ENCODE results near the gene FBXL13. TPM values are rescaled to one million over a fixed set of nuclear protein-coding genes. Genes with fewer than 3 reads are reported as not detected.

FBXL13 gene
- total RNA-seq, 2 experiments from 2014 or later, result 0.54 to 0.74 TPM

GRCh38 chr7:102935450-102936115 lies 139.0 kb downstream of the FBXL13 start:
- CTCF ChIA-PET, result no interaction called here
- intact Hi-C loops (cut with micrococcal nuclease), result no loop called here
- no peaks in the 10 kb centered on the region for H3K27me3 Mint-ChIP-seq (ENCODE audit: low read depth)
- H3K36me3 Mint-ChIP-seq (ENCODE audit: low read depth), result no peaks in the 10 kb centered on the region
- no peaks in the 10 kb centered on the region for H3K4me1 Mint-ChIP-seq (ENCODE audit: low read depth)
- no peak overlapping the region for H3K4me3 Mint-ChIP-seq
- DNase-seq, result no peak
- H3K27ac Mint-ChIP-seq, result no peak overlapping the region
- H3K9me3 Mint-ChIP-seq, result no peaks in the 10 kb centered on the region

DNA sequence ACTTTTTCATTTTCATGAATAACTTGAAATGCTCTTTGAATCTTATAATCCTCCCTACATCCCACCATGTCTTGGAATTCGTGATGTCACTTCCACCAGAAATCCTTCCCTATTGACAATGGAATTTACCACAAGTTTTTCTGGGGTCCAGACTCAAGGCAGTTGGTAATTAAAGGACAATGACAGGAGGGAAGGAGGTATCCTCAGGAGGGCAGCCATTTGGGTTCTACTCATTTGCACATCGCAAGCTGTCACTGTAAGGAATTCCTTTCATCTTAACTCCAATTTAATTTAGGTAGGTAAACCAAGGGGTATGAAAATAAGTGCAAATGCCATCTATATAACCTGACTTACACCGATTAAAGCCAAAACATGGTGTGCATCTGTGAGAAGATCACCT lies 139.9 kb downstream of the FBXL13 start:
- CTCF ChIA-PET, result no interaction called here
- DNase-seq, result no peak
- H3K9me3 Mint-ChIP-seq, result no peaks in the 10 kb centered on the region
- H3K4me1 Mint-ChIP-seq (ENCODE audit: low read depth), result no peaks in the 10 kb centered on the region
- no peak overlapping the region for H3K27ac Mint-ChIP-seq
- intact Hi-C loops (cut with micrococcal nuclease), result no loop called here
- H3K4me3 Mint-ChIP-seq, result no peak overlapping the region
- no peaks in the 10 kb centered on the region for H3K27me3 Mint-ChIP-seq (ENCODE audit: low read depth)
- H3K36me3 Mint-ChIP-seq (ENCODE audit: low read depth), result no peaks in the 10 kb centered on the region

- CTCF ChIA-PET, result no interaction called here
- no peak overlapping the region for H3K4me3 Mint-ChIP-seq
- no peak overlapping the region for H3K27ac Mint-ChIP-seq
- DNase-seq, result no peak
- H3K4me1 Mint-ChIP-seq (ENCODE audit: low read depth), result no peaks in the 10 kb centered on the region
- no peaks in the 10 kb centered on the region for H3K9me3 Mint-ChIP-seq
- H3K27me3 Mint-ChIP-seq (ENCODE audit: low read depth), result no peaks in the 10 kb centered on the region
- intact Hi-C loops (cut with micrococcal nuclease), result no loop called here
- H3K36me3 Mint-ChIP-seq (ENCODE audit: low read depth), result no peaks in the 10 kb centered on the region
Observed at GRCh38 chr7:102934239-102934638, 140.4 kb downstream of the FBXL13 start.

- H3K4me3 Mint-ChIP-seq, result no peak overlapping the region
- no peaks in the 10 kb centered on the region for H3K27me3 Mint-ChIP-seq (ENCODE audit: low read depth)
- H3K9me3 Mint-ChIP-seq, result no peaks in the 10 kb centered on the region
- DNase-seq, result no peak
- no peaks in the 10 kb centered on the region for H3K36me3 Mint-ChIP-seq (ENCODE audit: low read depth)
- intact Hi-C loops (cut with micrococcal nuclease), result no loop called here
- H3K4me1 Mint-ChIP-seq (ENCODE audit: low read depth), result no peaks in the 10 kb centered on the region
- no peak overlapping the region for H3K27ac Mint-ChIP-seq
- CTCF ChIA-PET, result no interaction called here
Observed at GRCh38 chr7:102933763-102934162, 140.8 kb downstream of the FBXL13 start.

DNA sequence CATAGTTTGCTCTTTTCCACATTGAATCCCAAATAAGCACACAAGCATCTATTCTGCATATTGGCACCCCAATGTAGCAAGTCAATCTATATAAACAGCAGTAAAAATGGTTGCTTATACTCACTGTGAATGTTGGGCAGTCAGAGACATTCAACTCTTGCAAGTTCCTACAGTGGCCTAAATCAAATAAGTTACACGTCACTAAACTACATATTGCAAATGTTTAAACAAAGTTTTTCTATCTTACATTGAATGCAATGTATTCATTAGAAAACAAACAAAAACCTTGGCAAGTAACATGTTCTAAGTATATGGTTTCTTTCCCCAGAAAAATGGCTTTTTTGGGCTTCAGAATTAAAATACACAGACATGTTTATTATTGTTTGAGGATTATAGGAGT lies 142.8 kb downstream of the FBXL13 start:
- Mint-ChIP-seq H3K27me3 (ENCODE audit: low read depth) (no peaks in the 10 kb centered on the region), H3K4me1 (ENCODE audit: low read depth) (no peaks in the 10 kb centered on the region), H3K36me3 (ENCODE audit: low read depth) (no peaks in the 10 kb centered on the region), H3K27ac (no peak overlapping the region), H3K9me3 (no peaks in the 10 kb centered on the region), H3K4me3 (no peak overlapping the region)
- CTCF ChIA-PET, result no interaction called here
- DNase-seq, result no peak
- intact Hi-C loops (cut with micrococcal nuclease), result no loop called here

DNA sequence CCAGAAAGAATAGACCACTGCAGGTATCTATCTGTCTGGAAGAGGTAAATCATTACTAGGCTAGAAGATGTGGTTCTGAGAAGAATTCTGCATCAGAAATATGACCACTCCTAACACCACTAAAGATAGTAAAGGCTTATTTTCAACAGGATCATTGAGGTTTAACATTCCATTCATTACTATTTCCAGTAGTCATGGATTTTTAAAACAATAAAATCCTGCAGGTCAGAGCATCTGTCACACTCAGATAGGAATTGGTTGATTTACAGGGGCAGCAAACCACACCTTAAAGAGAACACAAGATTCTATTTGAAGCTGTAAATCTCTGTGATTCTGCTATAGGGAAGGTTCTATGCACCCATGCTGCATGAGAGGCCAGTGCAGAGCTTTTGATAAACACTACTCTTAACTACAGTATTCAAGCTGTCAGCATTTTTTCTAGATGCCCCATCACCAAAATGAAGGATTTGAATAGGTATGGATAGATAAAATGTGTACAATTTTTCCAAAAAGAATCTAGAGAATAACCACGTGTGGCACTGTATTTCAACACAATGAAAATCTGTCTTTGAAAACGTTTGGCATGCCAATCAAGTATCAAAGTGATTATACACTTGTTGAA lies 147.2 kb downstream of the FBXL13 start:
- Mint-ChIP-seq H3K9me3 (no peaks in the 10 kb centered on the region), H3K4me1 (ENCODE audit: low read depth) (no peaks in the 10 kb centered on the region), H3K4me3 (no peak overlapping the region), H3K36me3 (ENCODE audit: low read depth) (no peaks in the 10 kb centered on the region), H3K27me3 (ENCODE audit: low read depth) (no peaks in the 10 kb centered on the region), H3K27ac (no peak overlapping the region)
- intact Hi-C loops (cut with micrococcal nuclease), result no loop called here
- CTCF ChIA-PET, result no interaction called here
- no peak for DNase-seq

DNA sequence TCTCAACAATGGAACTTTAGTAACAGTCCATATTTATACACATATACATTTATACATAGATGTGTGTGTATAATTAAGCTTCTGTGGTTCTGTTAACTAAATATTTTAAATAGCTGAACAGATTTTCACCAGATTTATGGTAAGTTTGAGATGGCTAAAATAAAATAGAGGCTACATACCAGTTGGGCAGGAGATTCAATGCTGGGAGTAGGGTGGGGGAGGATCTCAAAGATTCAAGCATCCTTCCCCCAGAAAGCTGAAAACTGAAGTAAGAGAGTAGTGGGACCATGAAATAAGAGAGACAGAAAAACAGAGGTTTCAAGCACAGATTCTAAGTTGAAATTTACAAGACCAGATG lies 147.8 kb downstream of the FBXL13 start:
- H3K4me1 Mint-ChIP-seq (ENCODE audit: low read depth), result no peaks in the 10 kb centered on the region
- H3K27me3 Mint-ChIP-seq (ENCODE audit: low read depth), result no peaks in the 10 kb centered on the region
- no peak overlapping the region for H3K27ac Mint-ChIP-seq
- no peaks in the 10 kb centered on the region for H3K36me3 Mint-ChIP-seq (ENCODE audit: low read depth)
- H3K9me3 Mint-ChIP-seq, result no peaks in the 10 kb centered on the region
- no peak overlapping the region for H3K4me3 Mint-ChIP-seq
- no peak for DNase-seq
- CTCF ChIA-PET, result no interaction called here
- intact Hi-C loops (cut with micrococcal nuclease), result no loop called here

DNA sequence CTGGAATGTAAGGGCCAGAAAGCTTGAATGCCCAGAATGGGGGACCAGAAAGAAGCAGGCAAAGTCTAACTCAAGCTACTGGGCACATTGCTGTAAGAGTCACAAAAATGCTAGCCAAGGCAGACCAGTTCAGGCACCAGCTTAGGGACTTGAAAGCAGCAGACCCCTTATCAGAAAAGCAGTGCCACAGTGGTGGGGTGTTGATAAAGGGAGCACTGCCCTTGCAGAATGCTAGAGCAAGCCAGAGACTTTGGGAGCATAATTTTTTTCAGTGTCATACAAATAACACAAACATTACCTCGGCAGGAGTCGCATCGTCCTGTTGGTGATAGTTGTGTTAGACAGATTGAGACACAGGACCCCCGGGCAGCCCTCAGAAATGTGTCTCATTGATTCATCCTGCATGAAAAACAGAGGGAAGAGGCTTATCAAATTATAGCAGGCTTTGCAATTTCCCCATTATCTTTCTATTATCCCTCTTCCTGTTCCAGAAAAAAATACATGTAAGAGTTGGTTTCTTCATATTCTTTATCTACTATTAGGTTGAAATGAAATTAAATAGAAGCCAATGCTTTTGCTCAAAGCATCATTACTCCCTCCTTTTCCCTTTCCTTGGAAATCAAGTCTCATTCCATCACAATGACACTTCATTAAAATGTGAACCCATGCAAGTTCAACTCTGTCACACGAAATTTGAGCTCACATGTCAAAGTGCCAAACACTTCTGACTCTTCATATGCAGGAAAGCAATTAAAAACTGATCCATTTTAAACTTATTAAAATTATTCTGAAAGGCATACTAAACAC lies 148.4 kb downstream of the FBXL13 start:
- intact Hi-C loops (cut with micrococcal nuclease), result no loop called here
- H3K4me3 Mint-ChIP-seq, result no peak overlapping the region
- H3K27me3 Mint-ChIP-seq (ENCODE audit: low read depth), result no peaks in the 10 kb centered on the region
- H3K9me3 Mint-ChIP-seq, result no peaks in the 10 kb centered on the region
- no peak overlapping the region for H3K27ac Mint-ChIP-seq
- no peak for DNase-seq
- H3K36me3 Mint-ChIP-seq (ENCODE audit: low read depth), result no peaks in the 10 kb centered on the region
- CTCF ChIA-PET, result no interaction called here
- no peaks in the 10 kb centered on the region for H3K4me1 Mint-ChIP-seq (ENCODE audit: low read depth)

DNA sequence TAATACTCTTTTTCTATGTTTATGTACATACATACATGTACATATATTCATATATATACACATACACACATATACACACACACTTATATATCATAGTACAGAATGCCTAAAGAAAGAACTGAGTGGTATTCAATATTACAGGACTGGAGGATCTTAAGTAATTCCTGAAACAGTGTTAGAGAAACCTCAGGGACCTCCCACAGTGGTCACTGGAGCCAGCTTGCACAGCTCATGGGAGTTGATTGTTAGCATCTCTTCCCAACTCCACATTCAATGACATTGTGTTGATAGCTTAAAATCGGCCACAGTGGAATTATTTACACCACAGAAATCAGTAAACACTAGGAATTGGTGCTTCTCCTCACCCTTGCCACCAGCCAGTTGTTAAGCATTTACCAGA lies 155.8 kb downstream of the FBXL13 start:
- H3K4me1 Mint-ChIP-seq (ENCODE audit: low read depth), result no peaks in the 10 kb centered on the region
- no peaks in the 10 kb centered on the region for H3K9me3 Mint-ChIP-seq
- H3K27me3 Mint-ChIP-seq (ENCODE audit: low read depth), result no peaks in the 10 kb centered on the region
- CTCF ChIA-PET, result no interaction called here
- H3K27ac Mint-ChIP-seq, result no peak overlapping the region
- no peak for DNase-seq
- H3K4me3 Mint-ChIP-seq, result no peak overlapping the region
- intact Hi-C loops (cut with micrococcal nuclease), result no loop called here
- no peaks in the 10 kb centered on the region for H3K36me3 Mint-ChIP-seq (ENCODE audit: low read depth)

GRCh38 chr7:102917436-102918353 lies 156.9 kb downstream of the FBXL13 start:
- H3K9me3 Mint-ChIP-seq, result no peaks in the 10 kb centered on the region
- no peak for DNase-seq
- no peaks in the 10 kb centered on the region for H3K36me3 Mint-ChIP-seq (ENCODE audit: low read depth)
- H3K27me3 Mint-ChIP-seq (ENCODE audit: low read depth), result no peaks in the 10 kb centered on the region
- intact Hi-C loops (cut with micrococcal nuclease), result no loop called here
- H3K4me3 Mint-ChIP-seq, result no peak overlapping the region
- H3K27ac Mint-ChIP-seq, result no peak overlapping the region
- no peaks in the 10 kb centered on the region for H3K4me1 Mint-ChIP-seq (ENCODE audit: low read depth)
- CTCF ChIA-PET, result interaction anchor here (0.6 kb wide), 1 partner anchor 724 kb away, joined by 3 read pairs; no protein-coding TSS in a partner anchor

DNA sequence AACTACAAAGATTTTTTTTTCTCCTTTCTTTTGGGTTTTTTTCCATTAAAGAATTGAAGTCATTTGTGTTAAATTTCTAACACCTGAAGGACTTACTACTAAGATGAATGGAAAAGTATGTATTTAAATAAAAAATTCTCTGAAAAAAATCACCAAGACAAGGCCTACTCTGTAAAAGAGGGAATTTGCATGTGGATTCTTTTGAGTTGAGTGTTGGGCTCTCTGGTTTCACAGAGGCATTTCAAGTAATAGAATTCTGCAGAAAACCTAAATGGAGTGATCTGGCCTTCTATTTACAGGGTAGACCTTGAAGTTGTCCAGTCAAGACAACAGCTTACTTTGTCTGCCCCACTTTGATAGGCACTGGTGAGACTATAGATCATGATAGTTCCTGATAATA lies 157.7 kb downstream of the FBXL13 start:
- H3K4me1 Mint-ChIP-seq (ENCODE audit: low read depth), result no peaks in the 10 kb centered on the region
- CTCF ChIA-PET, result no interaction called here
- no peaks in the 10 kb centered on the region for H3K27me3 Mint-ChIP-seq (ENCODE audit: low read depth)
- no peak for DNase-seq
- H3K4me3 Mint-ChIP-seq, result no peak overlapping the region
- intact Hi-C loops (cut with micrococcal nuclease), result no loop called here
- H3K27ac Mint-ChIP-seq, result no peak overlapping the region
- no peaks in the 10 kb centered on the region for H3K36me3 Mint-ChIP-seq (ENCODE audit: low read depth)
- H3K9me3 Mint-ChIP-seq, result no peaks in the 10 kb centered on the region

DNA sequence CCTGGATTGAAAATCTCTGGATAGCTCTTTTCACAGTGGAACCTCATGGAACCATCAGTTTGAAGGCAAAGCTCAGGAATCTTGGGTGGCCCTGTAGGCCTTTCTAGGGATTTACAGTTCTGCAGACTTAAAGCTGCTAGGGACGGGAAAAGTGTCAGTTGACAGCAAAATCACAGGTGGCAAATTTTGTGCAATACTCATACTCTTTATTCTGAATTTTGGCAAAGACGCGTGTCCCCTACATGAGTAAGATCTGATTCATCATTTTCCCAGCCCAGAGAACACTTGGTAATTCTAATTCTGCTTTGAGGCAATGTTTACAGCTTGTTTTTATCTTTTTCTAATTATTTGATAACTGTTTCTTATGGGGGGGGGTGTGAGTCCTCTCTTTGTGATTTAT lies 158.2 kb downstream of the FBXL13 start:
- Mint-ChIP-seq H3K4me3 (no peak overlapping the region), H3K27me3 (ENCODE audit: low read depth) (no peaks in the 10 kb centered on the region), H3K36me3 (ENCODE audit: low read depth) (no peaks in the 10 kb centered on the region), H3K27ac (no peak overlapping the region), H3K9me3 (no peaks in the 10 kb centered on the region), H3K4me1 (ENCODE audit: low read depth) (no peaks in the 10 kb centered on the region)
- CTCF ChIA-PET, result no interaction called here
- DNase-seq, result no peak
- intact Hi-C loops (cut with micrococcal nuclease), result no loop called here

Measured in activated naive CD4-positive, alpha-beta T cell treated with anti-CD3 and anti-CD28 coated beads for 36 hours (primary cell).